ENCODE measurements around the gene MOV10L1. TPM values are rescaled to one million over a fixed set of nuclear protein-coding genes. Genes with fewer than 3 reads are reported as not detected.

Gene MOV10L1
- polyA plus RNA-seq, 4 donors = 0.24 to 0.75 (median 0.60) TPM

DNA sequence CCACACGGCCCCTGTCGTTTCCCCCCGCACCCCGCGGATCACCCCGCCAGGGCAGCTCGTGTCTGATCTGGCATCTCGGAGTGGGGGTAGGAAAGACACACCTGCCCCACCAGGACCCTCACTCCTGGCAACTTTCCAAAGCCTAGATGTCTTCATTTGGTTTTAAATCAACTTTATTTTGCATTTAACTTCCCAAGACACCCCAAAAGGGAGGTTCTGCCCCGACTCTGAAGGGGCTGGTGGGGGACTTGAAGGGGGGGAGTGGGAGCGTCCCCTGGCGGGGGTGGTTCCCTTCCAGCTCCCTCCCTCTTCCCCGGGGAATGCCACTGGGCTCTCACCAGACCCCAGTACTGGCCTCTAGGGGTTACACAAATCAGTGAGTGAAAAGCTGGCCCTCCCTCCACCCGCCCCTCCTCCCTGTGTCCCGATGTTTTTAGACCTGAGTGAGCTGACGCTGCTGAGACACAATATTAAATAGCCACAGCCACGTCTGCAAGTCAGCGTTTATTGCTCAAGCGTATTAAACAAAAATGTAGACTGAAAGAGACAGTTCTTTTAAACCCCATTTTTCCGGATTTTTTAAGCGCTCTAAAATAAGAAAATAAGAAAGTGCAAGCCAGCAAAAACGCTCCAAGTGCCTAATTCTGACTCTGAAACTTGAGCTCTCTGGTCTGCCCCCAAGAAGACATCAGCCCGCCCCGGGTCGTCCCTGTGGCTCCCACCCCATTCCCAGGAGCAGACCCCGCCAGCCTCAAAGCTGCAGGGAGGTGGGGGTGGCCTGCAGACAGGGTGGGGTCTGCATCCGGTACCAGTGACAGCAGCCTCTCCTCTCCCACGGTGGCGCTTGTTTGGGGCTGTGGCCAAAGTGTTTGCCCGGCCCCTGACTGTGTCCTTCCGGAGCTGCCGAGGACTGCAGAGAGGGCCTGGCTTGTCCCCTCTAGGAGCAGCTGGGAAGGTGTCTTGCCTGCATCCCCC, 30.6 kb upstream of the MOV10L1 start:
- peak in 1 of 4 donors; percentile 37 for DNase-seq (ENCODE audit: low read depth in 4 of 4, low spot score in 3 of 4)

GRCh38 chr22:50059881-50060262, 29.9 kb upstream of the MOV10L1 start:
- no peak for DNase-seq (ENCODE audit: low read depth in 4 of 4, low spot score in 3 of 4)

GRCh38 chr22:50060441-50061140, 29.2 kb upstream of the MOV10L1 start:
- DNase-seq (ENCODE audit: low read depth in 4 of 4, low spot score in 3 of 4) = no peak

- no peak for DNase-seq (ENCODE audit: low read depth in 4 of 4, low spot score in 3 of 4)
Measured at GRCh38 chr22:50061141-50061823, 28.5 kb upstream of the MOV10L1 start.

GRCh38 chr22:50061824-50062355, 27.9 kb upstream of the MOV10L1 start:
- DNase-seq (ENCODE audit: low read depth in 4 of 4, low spot score in 3 of 4) = no peak

DNA sequence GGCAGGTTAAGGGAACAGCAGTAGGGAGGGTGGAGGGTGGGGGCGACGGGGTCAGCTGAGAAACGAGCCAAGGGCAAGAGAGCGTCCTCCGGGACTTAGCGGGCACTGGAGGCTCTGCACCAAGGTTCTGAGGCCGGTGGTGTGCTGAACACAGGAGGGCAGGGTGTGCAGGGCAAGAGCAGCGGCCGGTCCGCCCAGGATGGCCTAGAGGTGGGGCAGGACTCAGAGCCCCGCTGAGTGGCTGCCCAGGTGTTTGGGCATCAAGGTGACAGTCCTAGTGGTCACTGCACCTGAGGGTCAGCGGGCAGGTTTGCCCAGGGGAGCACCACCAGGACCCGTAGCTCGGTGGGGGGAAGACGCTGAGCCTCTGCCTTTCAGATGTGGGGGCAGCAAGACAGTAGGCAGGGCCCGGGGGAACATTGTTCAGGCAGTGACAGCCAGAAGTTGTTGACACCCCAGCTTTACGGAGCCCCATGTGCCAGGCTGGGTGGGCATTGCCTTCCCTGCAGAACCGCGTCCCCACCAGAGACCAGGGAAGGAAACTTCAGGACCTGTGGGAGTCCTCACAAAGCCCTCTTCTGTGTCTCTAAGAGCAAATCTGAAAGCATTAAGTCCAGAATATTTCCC, 27.2 kb upstream of the MOV10L1 start:
- DNase-seq (ENCODE audit: low read depth in 4 of 4, low spot score in 3 of 4) = no peak

DNA sequence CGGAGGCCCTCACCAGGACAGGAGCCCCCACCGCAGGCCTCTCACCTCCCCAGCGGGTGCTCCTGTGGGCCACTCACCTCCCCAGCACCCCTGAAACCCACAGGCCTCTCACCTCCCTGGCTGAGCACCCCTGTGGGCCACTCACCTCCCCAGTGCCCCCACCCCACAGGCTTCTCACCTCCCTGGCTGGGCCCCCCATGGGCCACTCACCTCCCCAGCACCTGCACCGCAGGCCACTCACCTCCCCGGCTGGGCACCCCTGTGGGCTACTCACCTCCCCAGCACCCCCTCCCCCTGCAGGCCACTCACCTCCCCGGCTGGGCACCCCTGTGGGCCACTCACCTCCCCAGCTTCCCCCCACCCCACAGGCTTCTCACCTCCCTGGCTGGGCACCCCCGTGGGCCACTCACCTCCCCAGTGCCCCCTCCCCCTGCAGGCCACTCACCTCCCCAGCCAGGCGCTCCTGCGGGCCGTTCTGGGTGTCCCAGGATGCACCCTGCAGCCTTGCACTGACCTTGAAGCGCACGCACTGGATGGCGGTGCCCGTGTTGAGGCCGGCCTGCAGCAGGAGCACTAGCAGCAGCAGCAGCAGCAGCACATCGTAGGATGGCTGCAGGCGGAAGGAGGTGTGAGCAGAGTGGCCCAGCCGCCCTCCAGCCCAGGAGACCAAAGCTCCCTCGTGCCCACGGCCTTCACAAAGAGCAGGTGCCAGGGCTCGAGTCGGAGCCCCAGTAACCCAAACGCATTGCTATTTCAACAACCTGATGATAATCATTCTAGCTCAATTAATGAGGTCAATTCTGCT, 26.0 kb upstream of the MOV10L1 start:
- DNase-seq (ENCODE audit: low read depth in 4 of 4, low spot score in 3 of 4) = no peak

DNA sequence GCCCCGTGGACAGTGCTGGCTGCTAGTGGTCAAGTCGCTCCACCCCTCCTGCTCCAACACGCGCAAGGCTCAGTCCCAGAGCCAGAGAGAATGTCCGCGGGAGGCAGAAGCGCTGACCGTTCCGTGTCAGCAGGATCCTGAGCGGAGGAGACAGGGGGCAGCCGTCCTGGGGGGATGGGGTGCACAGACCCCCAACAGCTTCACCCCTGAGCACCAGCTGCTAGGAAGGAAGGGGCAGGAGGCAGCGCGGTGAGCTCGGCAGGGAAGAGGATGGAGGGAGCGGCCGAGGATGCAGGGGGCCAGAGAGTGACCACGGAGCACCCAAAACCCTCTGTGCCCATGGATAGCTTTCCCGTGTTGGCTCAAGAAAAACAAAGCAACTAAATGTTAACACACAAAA, 25.4 kb upstream of the MOV10L1 start:
- no peak for DNase-seq (ENCODE audit: low read depth in 4 of 4, low spot score in 3 of 4)

DNA sequence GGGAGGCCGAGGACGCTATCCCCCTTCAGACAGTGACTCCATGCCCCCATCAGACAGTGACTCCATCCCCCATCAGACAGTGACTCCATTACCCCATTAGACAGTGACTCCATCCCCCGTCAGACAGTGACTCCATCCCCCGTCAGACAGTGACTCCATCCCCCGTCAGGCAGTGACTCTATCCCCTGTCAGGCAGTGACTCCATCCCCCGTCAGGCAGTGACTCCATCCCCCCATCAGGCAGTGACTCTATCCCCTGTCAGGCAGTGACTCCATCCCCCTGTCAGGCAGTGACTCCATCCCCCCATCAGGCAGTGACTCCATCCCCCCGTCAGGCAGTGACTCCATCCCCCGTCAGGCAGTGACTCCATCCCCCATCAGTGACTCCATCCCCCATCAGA, 22.6 kb upstream of the MOV10L1 start:
- DNase-seq (ENCODE audit: low read depth in 4 of 4, low spot score in 3 of 4) = no peak

DNA sequence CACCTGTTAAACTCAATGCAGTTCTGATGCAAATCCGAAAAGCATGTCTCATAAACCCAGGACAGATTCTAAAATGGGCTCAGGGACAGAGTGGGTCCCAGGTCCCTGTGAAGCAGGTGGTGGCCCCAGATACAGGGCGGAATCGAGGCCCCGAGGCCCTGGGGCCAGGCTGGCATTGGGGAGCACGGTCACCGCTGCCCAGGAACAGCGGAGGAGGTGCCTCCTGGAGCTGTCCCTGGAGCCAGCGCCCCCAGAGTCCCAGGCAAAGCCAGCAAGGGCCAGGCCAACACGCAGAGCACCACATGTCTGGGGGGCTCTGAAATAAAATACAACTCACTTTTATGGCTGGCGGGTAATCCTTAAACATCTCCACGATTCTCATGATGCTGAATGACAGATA, 21.7 kb upstream of the MOV10L1 start:
- DNase-seq (ENCODE audit: low read depth in 4 of 4, low spot score in 3 of 4) = no peak

- no peak for DNase-seq (ENCODE audit: low read depth in 4 of 4, low spot score in 3 of 4)
Measured at GRCh38 chr22:50070366-50070765, 19.4 kb upstream of the MOV10L1 start.

- no peak for DNase-seq (ENCODE audit: low read depth in 4 of 4, low spot score in 3 of 4)
Measured at GRCh38 chr22:50071432-50072166, 18.2 kb upstream of the MOV10L1 start.

DNA sequence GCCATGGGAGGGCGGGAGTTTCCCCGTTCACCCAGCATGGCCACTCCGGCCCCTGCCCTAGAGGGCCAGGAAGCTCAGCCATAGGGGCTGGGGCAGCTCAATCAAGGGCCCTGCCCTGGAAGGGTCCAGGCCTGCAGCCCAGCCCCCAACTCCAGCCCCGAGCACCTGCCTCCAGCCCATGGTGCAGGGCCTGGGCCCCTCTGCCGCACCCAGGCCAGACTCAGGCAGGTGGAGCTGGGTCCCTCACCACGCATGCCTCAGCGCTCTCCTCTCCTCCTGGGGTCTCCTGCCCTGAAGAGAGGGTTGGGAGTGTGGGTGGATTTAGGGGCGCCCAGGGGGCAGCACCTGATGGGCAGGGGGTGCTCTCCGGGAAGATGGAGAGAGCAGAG, 17.6 kb upstream of the MOV10L1 start:
- DNase-seq (ENCODE audit: low read depth in 4 of 4, low spot score in 3 of 4) = no peak

GRCh38 chr22:50072714-50073538, 16.9 kb upstream of the MOV10L1 start:
- DNase-seq (ENCODE audit: low read depth in 4 of 4, low spot score in 3 of 4) = no peak

GRCh38 chr22:50074056-50074455, 15.8 kb upstream of the MOV10L1 start:
- no peak for DNase-seq (ENCODE audit: low read depth in 4 of 4, low spot score in 3 of 4)

GRCh38 chr22:50074551-50075530, 15.0 kb upstream of the MOV10L1 start:
- no peak for DNase-seq (ENCODE audit: low read depth in 4 of 4, low spot score in 3 of 4)
